WTC11 (cell line): ENCODE results near the gene PCDHGC5. TPM values are rescaled to one million over a fixed set of nuclear protein-coding genes. Genes with fewer than 3 reads are reported as not detected.

Source experiments
- ATAC-seq: fragments of 200-7000 bp; cut with Tn5 transposase; 2 replicates; pipeline ENCODE4 v1.10.0; 2021; ENCODE audit warnings: mild to moderate bottlenecking, moderate library complexity
- CTCF ChIA-PET: fragments of 300-600 bp; sonication (Branson Sonifier 250); formaldehyde crosslinking; loops from one replicate; lab custom pipeline; 2021; ENCODE audit warnings: antibody characterized with exemption; lab: Charles Lee
- POLR2A ChIA-PET: fragments of 350-600 bp; sonication (Branson Sonifier 250); formaldehyde crosslinking; loops from one replicate; lab custom pipeline; 2021; ENCODE audit warnings: antibody characterized with exemption; lab: Charles Lee
- DNase-seq: peaks from one replicate; pipeline ENCODE4 v3.0.0; 2021; ENCODE audit warnings: low spot score
- H3K27ac Mint-ChIP-seq: 2 replicates; pipeline ENCODE4 v1.8.0; 2021; ENCODE audit warnings: mixed read lengths
- H3K27me3 Mint-ChIP-seq: 2 replicates; pipeline ENCODE4 v1.8.0; 2021; ENCODE audit warnings: low read depth, mild to moderate bottlenecking, moderate library complexity, mixed read lengths
- H3K36me3 Mint-ChIP-seq: 2 replicates; pipeline ENCODE4 v1.8.0; 2021; ENCODE audit warnings: mixed read lengths
- H3K4me1 Mint-ChIP-seq: 2 replicates; pipeline ENCODE4 v1.8.0; 2022; ENCODE audit warnings: mixed read lengths
- H3K4me3 Mint-ChIP-seq: 2 replicates; pipeline ENCODE4 v1.8.0; 2021; ENCODE audit warnings: mild to moderate bottlenecking, moderate library complexity, mixed read lengths
- H3K9me3 Mint-ChIP-seq: 2 replicates; pipeline ENCODE4 v1.8.0; 2021; ENCODE audit warnings: mixed read lengths
- ATF3 ChIP-seq: sonication (generic); formaldehyde crosslinking; conservative IDR thresholded peaks from 2 replicates; pipeline ENCODE4 v1.8.1; 2022; ENCODE audit warnings: mild to moderate bottlenecking, missing genetic modification reagents
- CTCF ChIP-seq: fragments of 200-600 bp; IDR thresholded peaks from 2 replicates; pipeline ENCODE4 v1.8.0; 2022; ENCODE audit warnings: antibody characterized with exemption
- GRHL2 ChIP-seq: fragments of 250-450 bp; sonication (Bioruptor Pico); IDR thresholded peaks from 2 replicates; pipeline ENCODE4 v1.8.0; 2022; ENCODE audit warnings: mild to moderate bottlenecking, moderate library complexity; ENCODE audit not compliant: insufficient replicate concordance, severe bottlenecking
- NR1H2 ChIP-seq: sonication (generic); formaldehyde crosslinking; IDR thresholded peaks from 2 replicates; pipeline ENCODE4 v1.9.0; 2021; ENCODE audit warnings: mild to moderate bottlenecking, moderate library complexity, missing genetic modification reagents
- RORB ChIP-seq: fragments of 250-450 bp; sonication (Bioruptor Pico); IDR thresholded peaks from 2 replicates; pipeline ENCODE4 v1.9.0; 2021; ENCODE audit warnings: mild to moderate bottlenecking
- SMAD4 ChIP-seq: sonication (generic); formaldehyde crosslinking; IDR thresholded peaks from 2 replicates; pipeline ENCODE4 v1.8.0; 2022; ENCODE audit warnings: mild to moderate bottlenecking, missing genetic modification reagents
- SP1 ChIP-seq: sonication (generic); formaldehyde crosslinking; conservative IDR thresholded peaks from 2 replicates; pipeline ENCODE4 v1.8.1; 2022; ENCODE audit warnings: missing genetic modification reagents
- STAT6 ChIP-seq: sonication (generic); formaldehyde crosslinking; conservative IDR thresholded peaks from 2 replicates; pipeline ENCODE4 v1.8.1; 2023; ENCODE audit warnings: mild to moderate bottlenecking, low read depth, missing genetic modification reagents, moderate library complexity
- USF2 ChIP-seq: sonication (generic); formaldehyde crosslinking; IDR thresholded peaks from 2 replicates; pipeline ENCODE4 v1.8.1; 2023; ENCODE audit warnings: mild to moderate bottlenecking, missing genetic modification reagents, moderate library complexity
- ZNF263 ChIP-seq: sonication (generic); formaldehyde crosslinking; IDR thresholded peaks from 2 replicates; pipeline ENCODE4 v1.8.1; 2022; ENCODE audit warnings: low read depth, mild to moderate bottlenecking, moderate library complexity, missing genetic modification reagents
- ZNF423 ChIP-seq: fragments of 250-450 bp; sonication (Bioruptor Pico); IDR thresholded peaks from 2 replicates; pipeline ENCODE4 v2.1.2; 2022; ENCODE audit warnings: mild to moderate bottlenecking, moderate library complexity
- ZNF425 ChIP-seq: fragments of 250-450 bp; sonication (Bioruptor Pico); conservative IDR thresholded peaks from 2 replicates; pipeline ENCODE4 v1.9.0; 2021; ENCODE audit warnings: mild to moderate bottlenecking
- ZNF532 ChIP-seq: fragments of 250-450 bp; sonication (Bioruptor Pico); IDR thresholded peaks from 2 replicates; pipeline ENCODE4 v1.9.0; 2021; ENCODE audit warnings: mild to moderate bottlenecking, borderline replicate concordance
- ZNF671 ChIP-seq: fragments of 250-450 bp; sonication (Bioruptor Pico); IDR thresholded peaks from 2 replicates; pipeline ENCODE4 v1.8.0; 2021; ENCODE audit warnings: mild to moderate bottlenecking
- total RNA-seq: library from RNA; stranded (reverse); gene quantifications from 3 replicates; pipeline ENCODE4 v1.2.3, GENCODE V29; 2021

Gene PCDHGC5
- total RNA-seq, 1 experiment from 2014 or later: 1.5 TPM

GRCh38 chr5:141494761-141495452 is 6.0 kb downstream of the PCDHGC5 start:
- peaks cover 43% of the 10 kb centered on the region for H3K27me3 Mint-ChIP-seq
- H3K4me3 Mint-ChIP-seq: peak overlapping the region; percentile 40
- H3K4me1 Mint-ChIP-seq: peaks cover 45% of the 10 kb centered on the region
- no peak overlapping the region for H3K27ac Mint-ChIP-seq
- TF ChIP-seq ZNF671 (CRISPR knock-in tag) (no peak), ZNF423 (CRISPR knock-in tag) (peak; percentile 67; the same call in 1 of the 2 replicates)
- TF ChIP-seq, all 79 proteins: peak for 1
- no peaks in the 10 kb centered on the region for H3K9me3 Mint-ChIP-seq
- peaks cover 16% of the 10 kb centered on the region for H3K36me3 Mint-ChIP-seq
- POLR2A ChIA-PET: interaction anchor here (0.8 to 4.5 kb wide), 4 partner anchors 10 to 174 kb away, joined by 4 to 17 read pairs (median 6); partner anchors contain the start of genes PCDHGC4 and TAF7
- DNase-seq (peak; percentile 51), ATAC-seq (peak; percentile 21)
- CTCF ChIA-PET: interaction anchor here (0.9 to 6.8 kb wide), 16 partner anchors 9 to 339 kb away, joined by 3 to 113 read pairs (median 11); partner anchors contain the start of genes PCDHB14, PCDHB15, PCDHGA10 and PCDHGA11

GRCh38 chr5:141495453-141495811 is 6.6 kb downstream of the PCDHGC5 start:
- DNase-seq (no peak), ATAC-seq (no peak)
- Mint-ChIP-seq H3K27ac (peak overlapping the region; percentile 7), H3K9me3 (no peaks in the 10 kb centered on the region), H3K36me3 (peaks cover 16% of the 10 kb centered on the region), H3K4me1 (peaks cover 45% of the 10 kb centered on the region), H3K4me3 (peak overlapping the region; percentile 40), H3K27me3 (peaks cover 38% of the 10 kb centered on the region)
- ChIA-PET CTCF (interaction anchor here (0.8 to 6.8 kb wide), 19 partner anchors 9 to 340 kb away, joined by 3 to 113 read pairs (median 7); partner anchors contain the start of genes PCDHB14, PCDHB15, PCDHGA10 and PCDHGA11), POLR2A (interaction anchor here (0.7 to 4.5 kb wide), 4 partner anchors 11 to 175 kb away, joined by 4 to 17 read pairs (median 6); partner anchors contain the start of genes PCDHGC4 and TAF7)
- TF ChIP-seq CTCF (no peak), USF2 (CRISPR knock-in tag) (no peak), RORB (CRISPR knock-in tag) (no peak), ZNF425 (no peak), SP1 (CRISPR knock-in tag) (no peak), NR1H2 (CRISPR knock-in tag) (no peak), ZNF532 (CRISPR knock-in tag) (no peak), GRHL2 (no peak), STAT6 (no peak), SMAD4 (CRISPR knock-in tag) (no peak), ZNF263 (CRISPR knock-in tag) (no peak), ATF3 (CRISPR knock-in tag) (no peak)
